ENCODE results near the gene CDK6. TPM values are rescaled to one million over a fixed set of nuclear protein-coding genes. Genes with fewer than 3 reads are reported as not detected.
A peak's percentile ranks its signal among the peaks of the same experiment; 100 is the strongest.

CDK6 gene
- total RNA-seq, 4 donors from 2014 or later = 1.2 to 6.9 (median 2.6) TPM

DNA sequence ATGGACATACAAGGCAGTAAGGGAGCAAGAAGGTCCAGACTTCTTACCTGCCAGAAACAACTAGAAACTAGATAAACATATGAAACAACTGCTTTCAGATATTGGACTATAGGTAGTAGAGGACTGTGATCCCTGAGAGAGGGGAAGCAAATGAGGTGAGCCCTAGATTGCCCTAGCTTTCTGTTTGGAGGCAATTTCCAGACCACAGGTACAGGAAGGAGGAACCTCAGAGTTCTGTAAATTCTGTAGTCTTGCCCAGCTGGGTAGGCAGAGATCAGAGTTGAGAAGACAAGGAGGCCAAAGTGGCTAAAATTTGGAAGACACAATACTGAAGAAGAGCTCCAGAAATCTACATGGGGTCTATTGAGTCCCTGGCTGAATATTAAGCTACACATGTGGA, 21.0 kb downstream of the CDK6 start:
- no peaks in the 10 kb centered on the region for H3K36me3 ChIP-seq
- no peaks in the 10 kb centered on the region for H3K9me3 ChIP-seq
- no peaks in the 10 kb centered on the region for H3K4me1 ChIP-seq
- no peak for DNase-seq
- no peak for TF ChIP-seq POLR2A (IDR thresholded peaks at IDR 0.05)
- TF ChIP-seq, protein P1, sequence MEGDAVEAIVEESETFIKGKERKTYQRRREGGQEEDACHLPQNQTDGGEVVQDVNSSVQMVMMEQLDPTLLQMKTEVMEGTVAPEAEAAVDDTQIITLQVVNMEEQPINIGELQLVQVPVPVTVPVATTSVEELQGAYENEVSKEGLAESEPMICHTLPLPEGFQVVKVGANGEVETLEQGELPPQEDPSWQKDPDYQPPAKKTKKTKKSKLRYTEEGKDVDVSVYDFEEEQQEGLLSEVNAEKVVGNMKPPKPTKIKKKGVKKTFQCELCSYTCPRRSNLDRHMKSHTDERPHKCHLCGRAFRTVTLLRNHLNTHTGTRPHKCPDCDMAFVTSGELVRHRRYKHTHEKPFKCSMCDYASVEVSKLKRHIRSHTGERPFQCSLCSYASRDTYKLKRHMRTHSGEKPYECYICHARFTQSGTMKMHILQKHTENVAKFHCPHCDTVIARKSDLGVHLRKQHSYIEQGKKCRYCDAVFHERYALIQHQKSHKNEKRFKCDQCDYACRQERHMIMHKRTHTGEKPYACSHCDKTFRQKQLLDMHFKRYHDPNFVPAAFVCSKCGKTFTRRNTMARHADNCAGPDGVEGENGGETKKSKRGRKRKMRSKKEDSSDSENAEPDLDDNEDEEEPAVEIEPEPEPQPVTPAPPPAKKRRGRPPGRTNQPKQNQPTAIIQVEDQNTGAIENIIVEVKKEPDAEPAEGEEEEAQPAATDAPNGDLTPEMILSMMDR (IDR thresholded peaks at IDR 0.05 in 4 of 5, conservative IDR thresholded peaks at IDR 0.05 in 1 of 5) = no peak
- H3K4me3 ChIP-seq = no peak overlapping the region
- intact Hi-C loops (cut with DNase I; ENCODE audit: low total_unique reads) (no loop called here), in situ Hi-C loops (cut with MboI; ENCODE audit: low sequenced_read_pairs in 4 of 4) (no loop called here)
- no peak for ATAC-seq
- H3K27me3 ChIP-seq = no peaks in the 10 kb centered on the region
- no peak overlapping the region for H3K27ac ChIP-seq

DNA sequence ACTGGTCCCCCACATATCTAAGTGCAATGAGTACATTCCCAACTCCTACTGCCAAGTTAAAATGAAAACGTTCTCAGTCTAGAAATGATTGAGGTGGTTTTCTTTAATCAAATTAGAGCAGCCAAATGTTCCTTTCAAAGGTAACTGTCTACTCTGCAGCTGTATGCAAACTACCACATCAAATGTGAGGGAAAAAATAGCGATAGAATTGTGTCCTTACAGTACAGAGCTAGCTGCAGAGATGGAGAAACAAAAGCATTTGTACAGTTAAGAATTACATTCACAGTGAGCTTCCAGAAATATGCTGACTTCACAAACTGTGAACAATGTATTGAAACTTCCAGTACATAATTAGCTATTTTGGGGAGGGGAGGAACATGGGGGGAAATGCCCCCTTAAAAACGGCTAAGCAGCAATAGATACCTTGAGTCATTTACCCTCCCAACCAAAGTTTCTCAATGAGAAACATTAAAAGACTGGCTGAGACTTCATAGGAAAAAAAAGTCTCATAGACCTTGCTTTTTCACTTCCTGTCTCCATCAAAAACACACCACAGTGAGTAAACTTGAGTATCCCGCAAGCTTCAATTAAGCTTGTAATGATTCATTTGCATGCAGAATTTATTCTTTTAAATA, 22.9 kb downstream of the CDK6 start:
- H3K27ac ChIP-seq = no peak overlapping the region
- intact Hi-C loops (cut with DNase I; ENCODE audit: low total_unique reads) (no loop called here), in situ Hi-C loops (cut with MboI; ENCODE audit: low sequenced_read_pairs in 4 of 4) (no loop called here)
- H3K4me3 ChIP-seq = no peak overlapping the region
- no peaks in the 10 kb centered on the region for H3K27me3 ChIP-seq
- H3K4me1 ChIP-seq = peaks cover 0 to 11% of the 10 kb centered on the region in 2 donors
- TF ChIP-seq, protein P1 (IDR thresholded peaks at IDR 0.05 in 4 of 5, conservative IDR thresholded peaks at IDR 0.05 in 1 of 5) = no peak
- TF ChIP-seq POLR2A (IDR thresholded peaks at IDR 0.05) = no peak
- DNase-seq = no peak
- ATAC-seq = no peak
- H3K9me3 ChIP-seq = no peaks in the 10 kb centered on the region
- H3K36me3 ChIP-seq = no peaks in the 10 kb centered on the region

DNA sequence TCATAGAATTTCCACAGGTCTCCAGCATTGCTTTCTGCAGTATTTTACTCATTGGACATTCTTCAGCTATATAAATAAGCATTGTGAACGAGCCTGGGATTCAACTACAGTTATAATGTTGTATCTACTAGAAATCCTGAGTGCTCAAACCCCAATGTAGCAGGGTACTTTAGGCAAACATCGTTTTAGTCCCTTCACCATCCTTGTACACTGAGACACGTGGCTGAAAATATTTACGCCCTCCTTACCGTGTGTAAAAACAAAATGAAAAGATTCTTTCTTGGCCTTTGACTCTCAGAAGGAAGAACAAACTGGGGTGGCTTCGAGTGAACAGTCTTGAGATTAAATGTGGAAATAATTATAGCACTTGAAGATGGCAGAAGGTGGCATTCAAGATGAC, 25.2 kb downstream of the CDK6 start:
- H3K27ac ChIP-seq = no peak overlapping the region
- no peak for TF ChIP-seq POLR2A (IDR thresholded peaks at IDR 0.05)
- TF ChIP-seq, protein P1 (IDR thresholded peaks at IDR 0.05 in 4 of 5, conservative IDR thresholded peaks at IDR 0.05 in 1 of 5) = no peak
- in situ Hi-C loops (cut with MboI; ENCODE audit: low sequenced_read_pairs in 4 of 4) = no loop called here
- peaks cover 0 to 11% of the 10 kb centered on the region in 2 donors for H3K4me1 ChIP-seq
- H3K36me3 ChIP-seq = no peaks in the 10 kb centered on the region
- H3K27me3 ChIP-seq = no peaks in the 10 kb centered on the region
- no peak for ATAC-seq
- no peak overlapping the region for H3K4me3 ChIP-seq
- intact Hi-C loops (cut with DNase I; ENCODE audit: low total_unique reads) = no loop called here
- H3K9me3 ChIP-seq = no peaks in the 10 kb centered on the region
- no peak for DNase-seq

DNA sequence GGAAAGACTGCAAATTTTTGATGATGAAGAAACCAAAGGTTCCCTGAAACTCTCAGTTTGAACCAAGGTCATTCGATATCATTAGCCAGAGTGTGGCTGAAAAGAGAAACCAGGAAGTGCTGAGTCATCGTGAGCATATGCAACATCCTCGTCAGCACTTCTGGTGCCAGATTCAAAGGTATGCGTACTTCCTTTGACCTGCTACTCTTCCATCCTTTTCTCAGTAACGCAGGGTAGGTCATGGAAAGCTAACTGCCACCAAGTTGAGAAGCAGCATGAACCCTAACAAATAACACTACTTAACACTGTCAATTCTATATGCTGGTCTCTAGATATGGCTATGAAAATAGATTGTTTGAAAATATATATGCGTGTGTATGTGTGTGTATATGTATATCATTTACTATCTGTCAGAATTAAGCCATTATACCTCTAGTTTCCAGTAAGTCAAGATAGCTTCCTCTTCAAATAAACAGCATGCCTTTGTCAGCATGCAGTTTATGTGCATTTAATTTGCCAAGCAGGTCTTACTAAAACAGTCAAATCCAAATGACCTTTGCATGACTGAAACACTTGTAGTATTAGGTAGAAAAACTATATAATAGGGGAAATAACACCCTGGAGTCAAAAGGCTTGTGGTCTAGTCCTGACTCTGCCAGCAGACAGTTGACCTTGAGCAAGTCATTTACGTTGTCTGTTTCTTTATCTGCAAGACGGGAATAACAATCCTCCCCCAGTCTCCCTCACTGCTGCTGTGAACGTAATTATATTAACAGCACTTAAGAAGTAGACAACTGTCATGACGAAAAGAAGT, 26.4 kb downstream of the CDK6 start:
- H3K4me3 ChIP-seq = no peak overlapping the region
- ATAC-seq = peak; percentile 69 to 77
- in situ Hi-C loops (cut with MboI; ENCODE audit: low sequenced_read_pairs in 4 of 4) = no loop called here
- peaks cover 0 to 11% of the 10 kb centered on the region in 2 donors for H3K4me1 ChIP-seq
- peak overlapping the region; percentile 24 to 60 (median 47) for H3K27ac ChIP-seq
- peak; percentile 14 to 20 for DNase-seq
- no peaks in the 10 kb centered on the region for H3K36me3 ChIP-seq
- no peaks in the 10 kb centered on the region for H3K27me3 ChIP-seq
- intact Hi-C loops (cut with DNase I; ENCODE audit: low total_unique reads) = no loop called here
- no peaks in the 10 kb centered on the region for H3K9me3 ChIP-seq
- no peak for TF ChIP-seq POLR2A (IDR thresholded peaks at IDR 0.05)
- TF ChIP-seq, protein P1 (IDR thresholded peaks at IDR 0.05 in 4 of 5, conservative IDR thresholded peaks at IDR 0.05 in 1 of 5) = no peak
